ENCODE results near the gene TOM1L1. TPM values are rescaled to one million over a fixed set of nuclear protein-coding genes. Genes with fewer than 3 reads are reported as not detected.
A peak's percentile ranks its signal among the peaks of the same experiment; 100 is the strongest.

TOM1L1 gene
- total and polyA plus RNA-seq, 5 donors from 2014 or later, result not detected

DNA sequence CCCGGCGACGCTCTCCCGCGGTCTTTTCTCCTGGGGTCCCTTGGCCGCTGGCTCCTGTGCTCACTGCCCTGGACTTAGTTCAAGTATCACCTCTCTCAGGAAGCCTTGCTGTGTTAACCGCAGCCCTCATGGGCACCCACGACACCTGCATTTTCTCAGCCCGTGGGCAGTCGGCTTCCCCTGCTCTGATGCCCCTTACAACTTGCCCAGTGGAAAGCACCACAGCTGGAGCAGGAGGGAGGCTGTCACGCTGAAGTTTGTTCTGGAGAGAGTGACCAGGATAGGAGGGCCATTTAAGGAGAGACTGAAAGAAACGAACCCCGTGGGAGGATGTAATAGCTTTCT, 68.3 kb downstream of the TOM1L1 start:
- Mint-ChIP-seq H3K4me3 (no peak overlapping the region), H3K4me1 (peaks cover 6 to 36% (median 32%) of the 10 kb centered on the region in 4 donors), H3K27ac (no peak overlapping the region), H3K27me3 (no peaks in the 10 kb centered on the region), H3K36me3 (peaks cover 6% of the 10 kb centered on the region), H3K9me3 (no peaks in the 10 kb centered on the region)
- Histone ChIP-seq H3K27ac (ENCODE audit: insufficient read depth, low read length, poor library complexity, severe bottlenecking) (peak overlapping the region; percentile 79), H3K4me1 (ENCODE audit: control insufficient read depth, insufficient read depth, low read length, poor library complexity, severe bottlenecking) (peaks cover 27% of the 10 kb centered on the region), H3K4me3 (ENCODE audit: low read depth, low read length) (peak overlapping the region; percentile 94), H3K36me3 (ENCODE audit: control insufficient read depth, insufficient read depth, low read length) (peaks cover 7% of the 10 kb centered on the region), H3K27me3 (ENCODE audit: control insufficient read depth, insufficient read depth, low read length) (no peaks in the 10 kb centered on the region), H3K9me3 (ENCODE audit: control insufficient read depth in 2 of 2, low read length in 2 of 2) (no peaks in the 10 kb centered on the region)
- ATAC-seq (ENCODE audit: low read depth in 2 of 2), result peak; percentile 9 to 22
- DNase-seq, result peak in 1 of 3 donors; percentile 2

DNA sequence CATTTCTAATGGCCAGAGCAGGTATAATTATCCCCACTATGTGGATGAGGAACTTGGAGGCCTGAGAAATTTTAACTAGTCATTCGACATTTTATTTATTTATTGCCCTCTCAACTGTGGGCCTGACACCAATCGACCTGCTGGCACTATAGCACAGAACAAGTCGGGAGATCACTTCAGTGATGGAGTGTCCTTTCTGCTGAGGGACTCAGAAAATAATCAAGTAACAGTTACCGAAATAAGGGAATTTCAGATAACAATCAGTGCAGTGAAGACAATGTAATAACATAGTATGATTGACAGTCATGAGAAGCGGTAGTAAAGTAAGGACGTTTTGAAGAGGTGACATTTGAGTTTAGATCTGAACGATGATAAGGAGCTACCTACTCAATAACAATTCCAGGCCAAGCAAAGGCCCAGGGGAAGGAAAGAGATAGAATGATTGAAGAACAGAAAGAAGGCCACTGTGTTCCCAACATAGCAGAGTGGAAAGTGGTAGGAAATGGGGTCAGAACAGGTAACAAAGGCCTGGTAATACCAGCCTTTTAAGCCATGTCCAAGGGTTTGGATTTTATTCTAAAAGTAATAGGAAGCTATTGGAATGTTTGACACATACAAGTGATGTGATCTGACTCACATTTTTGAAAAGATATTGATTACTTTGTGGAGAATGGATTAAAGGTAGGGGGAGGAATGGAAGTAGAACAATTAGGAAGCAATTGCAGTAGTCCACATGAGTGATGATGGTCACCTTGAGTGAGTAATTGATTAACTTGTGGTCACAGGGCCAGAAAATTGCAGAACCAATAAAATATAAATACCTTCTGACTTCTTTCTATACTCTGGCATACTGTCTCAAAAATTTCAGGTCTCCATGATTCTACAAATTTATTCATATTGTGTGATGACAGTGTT, 69.3 kb downstream of the TOM1L1 start:
- Histone ChIP-seq H3K36me3 (ENCODE audit: control insufficient read depth, insufficient read depth, low read length) (no peaks in the 10 kb centered on the region), H3K4me1 (ENCODE audit: control insufficient read depth, insufficient read depth, low read length, poor library complexity, severe bottlenecking) (peaks cover 27% of the 10 kb centered on the region), H3K27me3 (ENCODE audit: control insufficient read depth, insufficient read depth, low read length) (no peaks in the 10 kb centered on the region), H3K27ac (ENCODE audit: insufficient read depth, low read length, poor library complexity, severe bottlenecking) (peak overlapping the region; percentile 79), H3K4me3 (ENCODE audit: low read depth, low read length) (peak overlapping the region; percentile 94), H3K9me3 (ENCODE audit: control insufficient read depth in 2 of 2, low read length in 2 of 2) (no peaks in the 10 kb centered on the region)
- peaks cover 3% of the 10 kb centered on the region for H3K36me3 Mint-ChIP-seq
- ATAC-seq (ENCODE audit: low read depth in 2 of 2) (no peak), DNase-seq (peak in 1 of 3 donors; percentile 14)
- H3K4me3 Mint-ChIP-seq, result no peak overlapping the region
- H3K27ac Mint-ChIP-seq, result no peak overlapping the region
- H3K9me3 Mint-ChIP-seq, result no peaks in the 10 kb centered on the region
- no peaks in the 10 kb centered on the region for H3K27me3 Mint-ChIP-seq
- peaks cover 6 to 36% (median 32%) of the 10 kb centered on the region in 4 donors for H3K4me1 Mint-ChIP-seq

DNA sequence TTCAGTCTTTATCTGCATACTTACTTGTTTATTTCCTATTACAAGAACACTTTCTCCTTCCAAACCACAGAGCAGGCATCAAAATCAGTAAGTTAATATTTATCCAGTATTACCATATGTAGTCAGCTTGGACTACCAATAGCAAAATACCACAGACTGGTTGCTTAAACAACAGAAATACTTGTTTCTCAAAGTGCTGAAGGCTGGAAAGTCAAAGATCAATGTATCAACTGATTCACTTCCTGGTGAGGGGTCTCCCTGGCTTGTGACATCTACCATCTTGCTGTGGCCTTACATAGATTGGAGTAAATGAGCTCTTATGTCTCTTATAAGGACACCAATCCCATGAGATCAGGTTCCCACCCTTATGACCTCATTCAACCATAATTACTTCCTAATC, 70.5 kb downstream of the TOM1L1 start:
- no peak overlapping the region for H3K4me3 ChIP-seq (ENCODE audit: low read depth, low read length)
- H3K36me3 ChIP-seq (ENCODE audit: control insufficient read depth, insufficient read depth, low read length), result no peaks in the 10 kb centered on the region
- H3K27ac ChIP-seq (ENCODE audit: insufficient read depth, low read length, poor library complexity, severe bottlenecking), result no peak overlapping the region
- Mint-ChIP-seq H3K27me3 (no peaks in the 10 kb centered on the region), H3K27ac (no peak overlapping the region), H3K4me1 (peaks cover 13 to 39% (median 23%) of the 10 kb centered on the region in 4 donors), H3K4me3 (peak overlapping the region in 1 of 4 donors; percentile 44), H3K36me3 (no peaks in the 10 kb centered on the region), H3K9me3 (no peaks in the 10 kb centered on the region)
- H3K9me3 ChIP-seq (ENCODE audit: control insufficient read depth in 2 of 2, low read length in 2 of 2), result no peaks in the 10 kb centered on the region
- ATAC-seq (ENCODE audit: low read depth in 2 of 2) (no peak), DNase-seq (no peak)
- peaks cover 26% of the 10 kb centered on the region for H3K4me1 ChIP-seq (ENCODE audit: control insufficient read depth, insufficient read depth, low read length, poor library complexity, severe bottlenecking)
- H3K27me3 ChIP-seq (ENCODE audit: control insufficient read depth, insufficient read depth, low read length), result no peaks in the 10 kb centered on the region

DNA sequence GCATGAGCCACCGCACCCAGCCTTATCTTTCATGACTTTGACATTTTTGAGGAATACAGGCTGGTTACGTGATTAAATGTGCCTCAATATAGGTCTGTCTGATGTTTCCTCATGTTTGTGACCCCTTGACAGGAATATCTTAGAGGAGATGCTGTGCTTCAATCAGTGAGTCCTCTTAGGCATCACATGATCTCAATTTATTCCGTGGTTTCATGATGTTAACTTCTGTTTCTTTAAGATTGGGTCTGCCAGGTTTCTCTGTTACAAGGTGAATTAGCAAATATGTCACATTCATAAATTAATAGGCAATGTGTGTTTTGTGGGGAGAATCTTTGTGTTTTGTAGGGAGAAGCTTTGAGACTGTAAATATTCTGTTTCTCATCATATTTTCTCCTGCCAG, 71.2 kb downstream of the TOM1L1 start:
- Mint-ChIP-seq H3K27ac (no peak overlapping the region), H3K4me3 (no peak overlapping the region), H3K27me3 (no peaks in the 10 kb centered on the region), H3K36me3 (peaks cover 3% of the 10 kb centered on the region), H3K9me3 (no peaks in the 10 kb centered on the region), H3K4me1 (peaks cover 12 to 34% (median 16%) of the 10 kb centered on the region in 4 donors)
- ATAC-seq (ENCODE audit: low read depth in 2 of 2), result no peak
- peaks cover 20% of the 10 kb centered on the region for H3K4me1 ChIP-seq (ENCODE audit: control insufficient read depth, insufficient read depth, low read length, poor library complexity, severe bottlenecking)
- H3K27me3 ChIP-seq (ENCODE audit: control insufficient read depth, insufficient read depth, low read length), result no peaks in the 10 kb centered on the region
- H3K27ac ChIP-seq (ENCODE audit: insufficient read depth, low read length, poor library complexity, severe bottlenecking), result no peak overlapping the region
- H3K4me3 ChIP-seq (ENCODE audit: low read depth, low read length), result no peak overlapping the region
- no peaks in the 10 kb centered on the region for H3K36me3 ChIP-seq (ENCODE audit: control insufficient read depth, insufficient read depth, low read length)
- DNase-seq, result no peak
- no peaks in the 10 kb centered on the region for H3K9me3 ChIP-seq (ENCODE audit: control insufficient read depth in 2 of 2, low read length in 2 of 2)

DNA sequence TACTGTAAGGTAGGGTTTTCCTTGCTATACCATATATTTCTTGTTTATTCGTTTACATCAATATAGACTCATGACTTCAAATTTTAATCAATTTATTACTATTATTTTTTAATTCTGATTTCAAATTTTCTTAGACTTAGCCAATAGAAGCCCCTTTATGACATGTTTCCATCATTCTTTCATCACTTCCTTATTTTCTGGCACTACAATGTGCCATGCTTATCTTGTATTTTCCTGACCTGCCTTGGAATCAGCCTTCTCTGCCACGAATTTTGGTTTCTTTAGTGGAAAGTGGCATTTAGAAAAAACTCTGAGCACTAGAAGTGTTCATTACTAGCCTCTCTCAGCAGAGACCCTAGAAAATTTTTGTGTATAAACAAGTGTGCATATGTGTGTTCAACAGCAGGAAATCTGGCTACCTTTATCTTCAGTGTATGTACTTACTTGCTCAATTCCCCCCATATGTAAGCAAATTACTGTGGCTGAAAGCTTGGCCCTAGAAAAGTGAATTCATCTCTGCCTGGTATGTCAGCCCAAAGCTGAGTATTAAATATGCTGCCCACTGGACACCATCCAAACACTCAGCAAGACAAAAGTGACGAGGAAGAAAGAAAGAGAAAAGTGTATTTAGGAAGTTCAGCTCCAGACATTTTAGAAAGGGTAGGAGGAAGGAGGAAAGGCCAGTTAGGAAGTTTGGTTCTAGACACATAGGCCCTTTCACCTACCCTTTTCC, 71.9 kb downstream of the TOM1L1 start:
- H3K4me1 ChIP-seq (ENCODE audit: control insufficient read depth, insufficient read depth, low read length, poor library complexity, severe bottlenecking), result peaks cover 14% of the 10 kb centered on the region
- peaks cover 4% of the 10 kb centered on the region for H3K36me3 Mint-ChIP-seq
- no peak overlapping the region for H3K4me3 ChIP-seq (ENCODE audit: low read depth, low read length)
- no peaks in the 10 kb centered on the region for H3K9me3 ChIP-seq (ENCODE audit: control insufficient read depth in 2 of 2, low read length in 2 of 2)
- no peak overlapping the region for H3K27ac ChIP-seq (ENCODE audit: insufficient read depth, low read length, poor library complexity, severe bottlenecking)
- H3K9me3 Mint-ChIP-seq, result no peaks in the 10 kb centered on the region
- no peaks in the 10 kb centered on the region for H3K27me3 Mint-ChIP-seq
- H3K4me3 Mint-ChIP-seq, result no peak overlapping the region
- H3K4me1 Mint-ChIP-seq, result peaks cover 5 to 31% (median 16%) of the 10 kb centered on the region in 4 donors
- no peak overlapping the region for H3K27ac Mint-ChIP-seq
- H3K36me3 ChIP-seq (ENCODE audit: control insufficient read depth, insufficient read depth, low read length), result no peaks in the 10 kb centered on the region
- H3K27me3 ChIP-seq (ENCODE audit: control insufficient read depth, insufficient read depth, low read length), result no peaks in the 10 kb centered on the region
- ATAC-seq (ENCODE audit: low read depth in 2 of 2) (no peak), DNase-seq (no peak)

DNA sequence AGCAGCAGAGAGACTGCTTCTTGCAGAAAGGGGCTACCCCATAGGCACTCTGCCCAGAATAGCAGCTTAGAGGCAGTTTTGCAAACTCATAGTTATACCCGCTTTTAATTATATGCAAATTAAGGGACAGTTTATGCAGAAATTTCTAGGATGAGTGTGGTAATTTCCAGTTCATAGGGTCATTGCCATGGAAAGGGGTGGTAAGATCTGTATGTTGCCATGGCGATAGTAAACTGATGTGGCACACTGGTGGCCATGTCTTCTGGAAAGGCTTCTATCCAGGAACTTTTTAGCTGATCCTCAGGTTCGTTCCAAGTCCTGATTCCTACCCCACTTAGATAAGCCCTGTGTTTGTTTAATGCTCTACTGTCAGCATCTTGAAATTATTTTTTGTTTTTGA, 74.1 kb downstream of the TOM1L1 start:
- H3K27me3 Mint-ChIP-seq, result no peaks in the 10 kb centered on the region
- H3K9me3 Mint-ChIP-seq, result peaks cover 0 to 3% (median 0%) of the 10 kb centered on the region in 7 donors
- ATAC-seq (ENCODE audit: low read depth in 2 of 2) (no peak), DNase-seq (no peak)
- H3K27ac Mint-ChIP-seq, result no peak overlapping the region
- H3K36me3 Mint-ChIP-seq, result peaks cover 4% of the 10 kb centered on the region
- no peak overlapping the region for H3K27ac ChIP-seq (ENCODE audit: insufficient read depth, low read length, poor library complexity, severe bottlenecking)
- H3K9me3 ChIP-seq (ENCODE audit: control insufficient read depth in 2 of 2, low read length in 2 of 2), result no peaks in the 10 kb centered on the region
- H3K4me1 Mint-ChIP-seq, result peaks cover 0 to 34% (median 20%) of the 10 kb centered on the region in 4 donors
- no peak overlapping the region for H3K4me3 Mint-ChIP-seq
- no peaks in the 10 kb centered on the region for H3K36me3 ChIP-seq (ENCODE audit: control insufficient read depth, insufficient read depth, low read length)
- H3K27me3 ChIP-seq (ENCODE audit: control insufficient read depth, insufficient read depth, low read length), result no peaks in the 10 kb centered on the region
- peaks cover 4% of the 10 kb centered on the region for H3K4me1 ChIP-seq (ENCODE audit: control insufficient read depth, insufficient read depth, low read length, poor library complexity, severe bottlenecking)
- H3K4me3 ChIP-seq (ENCODE audit: low read depth, low read length), result no peak overlapping the region

DNA sequence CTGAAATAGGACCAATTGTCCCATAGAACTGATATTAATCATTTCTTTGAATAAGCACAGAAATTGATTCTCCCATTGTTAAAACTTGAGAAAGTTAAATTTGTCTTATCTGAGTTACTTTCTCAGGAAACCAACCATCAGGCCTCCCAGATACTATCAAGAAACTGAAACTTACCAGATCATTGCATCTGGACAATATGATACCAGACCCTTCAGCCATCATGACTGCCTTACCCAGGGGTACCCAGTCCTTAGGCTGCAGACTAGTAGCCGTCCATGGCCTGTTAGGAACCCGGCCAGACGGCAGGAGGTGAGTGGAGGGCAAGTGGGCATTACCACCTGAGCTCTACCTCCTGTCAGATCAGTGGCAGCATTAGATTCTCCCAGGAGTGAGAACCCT, 75.7 kb downstream of the TOM1L1 start:
- Histone ChIP-seq H3K4me1 (ENCODE audit: control insufficient read depth, insufficient read depth, low read length, poor library complexity, severe bottlenecking) (no peaks in the 10 kb centered on the region), H3K27me3 (ENCODE audit: control insufficient read depth, insufficient read depth, low read length) (no peaks in the 10 kb centered on the region), H3K9me3 (ENCODE audit: control insufficient read depth in 2 of 2, low read length in 2 of 2) (no peaks in the 10 kb centered on the region), H3K27ac (ENCODE audit: insufficient read depth, low read length, poor library complexity, severe bottlenecking) (no peak overlapping the region), H3K36me3 (ENCODE audit: control insufficient read depth, insufficient read depth, low read length) (no peaks in the 10 kb centered on the region), H3K4me3 (ENCODE audit: low read depth, low read length) (no peak overlapping the region)
- no peak for DNase-seq
- ATAC-seq (ENCODE audit: low read depth in 2 of 2), result no peak
- H3K27me3 Mint-ChIP-seq, result no peaks in the 10 kb centered on the region
- peaks cover 0 to 35% (median 13%) of the 10 kb centered on the region in 4 donors for H3K4me1 Mint-ChIP-seq
- peaks cover 0 to 3% (median 0%) of the 10 kb centered on the region in 7 donors for H3K9me3 Mint-ChIP-seq
- H3K4me3 Mint-ChIP-seq, result no peak overlapping the region
- no peak overlapping the region for H3K27ac Mint-ChIP-seq
- peaks cover 4% of the 10 kb centered on the region for H3K36me3 Mint-ChIP-seq
